Sigmoid colon (tissue), 7 donors: ENCODE results near the gene ARTN. TPM values are rescaled to one million over a fixed set of nuclear protein-coding genes. Genes with fewer than 3 reads are reported as not detected.

Experiments
- DNase-seq: peaks from one replicate; pipeline ENCODE4 v3.0.0-alpha.2; 2019
- H3K27ac ChIP-seq, 4 donors: fragments of 200-600 bp; sonication (generic); one replicate each; pipeline ENCODE4 v1.5.1; 2016 to 2019; ENCODE audit warnings: mild to moderate bottlenecking in 1 of 4
- H3K27me3 ChIP-seq, 3 donors: fragments of 200-600 bp; sonication (generic); one replicate each; pipeline ENCODE4 v1.5.1; 2019; ENCODE audit warnings: mild to moderate bottlenecking in 1 of 3
- H3K36me3 ChIP-seq, 4 donors: fragments of 200-600 bp; sonication (generic); one replicate each; pipeline ENCODE4 v1.5.1; 2016 to 2019
- H3K4me1 ChIP-seq, 4 donors: fragments of 200-600 bp; sonication (generic); one replicate each; pipeline ENCODE4 v1.5.1; 2017 to 2019
- H3K4me3 ChIP-seq, 4 donors: fragments of 200-600 bp; sonication (generic); one replicate each; pipeline ENCODE4 v1.5.1; 2017 to 2019; ENCODE audit warnings: mild to moderate bottlenecking in 2 of 4, moderate library complexity in 1 of 4
- H3K9me3 ChIP-seq, 4 donors: fragments of 200-600 bp in 3 of 4; sonication (generic) in 3 of 4; one replicate each; pipeline versions ENCODE4 v1.5.1 to v1.6.1; 2013 to 2019
- CTCF ChIP-seq, 4 experiments: fragments of 450-650 bp in 3 of 4; fragments of 200-600 bp in 1 of 4; IDR thresholded peaks; one replicate each; pipeline ENCODE4 v1.5.1; 2016 to 2019; ENCODE audit warnings: antibody characterized with exemption in 4 of 4, mild to moderate bottlenecking in 3 of 4, moderate library complexity in 2 of 4
- EP300 ChIP-seq, 4 donors: sonication (generic); formaldehyde crosslinking; IDR thresholded peaks; one replicate each; pipeline ENCODE4 v1.6.1; 2017; ENCODE audit warnings: antibody characterized with exemption in 4 of 4
- POLR2A ChIP-seq, 2 donors: fragments of 450-650 bp; IDR thresholded peaks; one replicate each; pipeline ENCODE4 v1.6.1; 2016; ENCODE audit warnings: antibody characterized with exemption in 2 of 2, mild to moderate bottlenecking in 2 of 2, moderate library complexity in 2 of 2
- POLR2AphosphoS5 ChIP-seq, 4 donors: sonication (generic); formaldehyde crosslinking; IDR thresholded peaks; one replicate each; pipeline ENCODE4 v1.6.1; 2017; ENCODE audit warnings: antibody characterized with exemption in 4 of 4
- WGBS, 2 donors: extraction: QIAGEN DNeasy Blood & Tissue Kit; methylation state at CpG; one replicate each; pipeline ENCODE4 v1.1.7; 2013; 5-methylcytosine and 5-hydroxymethylcytosine counted together
- intact Hi-C: fragments of 100-400 bp; cut with DNase I; formaldehyde crosslinking; loops from one replicate; pipeline ENCODE4 v1.15.1; 2023
- polyA plus RNA-seq, 3 donors: library from polyadenylated mRNA; stranded (reverse); fragments of 200-250 nt; gene quantifications; one replicate each; pipeline ENCODE4 v1.2.3, GENCODE V29; 2013
- total RNA-seq, 4 donors: library from RNA; depleted of rRNA; stranded (reverse); fragments of >200 nt; gene quantifications; one replicate each; pipeline ENCODE4 v1.1.0, GENCODE V29; 2016
- donor health status: healthy with polysubstance abuse.
- donor health status: Bipolar disorder and iron deficiency.
- donor health status: healthy.

The ARTN gene
- total and polyA plus RNA-seq, 7 donors, result 0.99 to 8.1 (median 2.4) TPM; not detected in 2

- Histone ChIP-seq H3K4me3 (peak overlapping the region; percentile 36 to 59 (median 56)), H3K4me1 (peaks cover 0 to 41% (median 36%) of the 10 kb centered on the region in 4 donors), H3K36me3 (no peaks in the 10 kb centered on the region), H3K9me3 (no peaks in the 10 kb centered on the region), H3K27me3 (peaks cover 0 to 17% (median 0%) of the 10 kb centered on the region in 3 donors), H3K27ac (peak overlapping the region; percentile 14 to 63 (median 51))
- TF ChIP-seq EP300 (IDR thresholded peaks at IDR 0.05) (no peak), POLR2A (IDR thresholded peaks at IDR 0.05) (no peak), CTCF (IDR thresholded peaks at IDR 0.05) (no peak), POLR2AphosphoS5 (IDR thresholded peaks at IDR 0.05) (no peak)
- whole genome bisulfite sequencing, 2 donors, result 7 to 11% methylated on average over 56 of the region's 56 CpGs
- intact Hi-C loops, result no loop called here
- peak; percentile 65 for DNase-seq
These were observed 3.0 kb downstream of the ARTN start for GRCh38 chr1:43936431-43937151.

GRCh38 chr1:43937179-43937865, 3.7 kb downstream of the ARTN start:
- WGBS, 2 donors, result 79 to 93% methylated on average over 8 of the region's 8 CpGs
- intact Hi-C loops, result no loop called here
- H3K4me3 ChIP-seq, result no peak overlapping the region
- no peaks in the 10 kb centered on the region for H3K36me3 ChIP-seq
- no peak overlapping the region for H3K27ac ChIP-seq
- peaks cover 0 to 41% (median 36%) of the 10 kb centered on the region in 4 donors for H3K4me1 ChIP-seq
- no peak for TF ChIP-seq POLR2AphosphoS5 (IDR thresholded peaks at IDR 0.05)
- no peak for TF ChIP-seq POLR2A (IDR thresholded peaks at IDR 0.05)
- TF ChIP-seq CTCF (IDR thresholded peaks at IDR 0.05), result no peak
- no peak for TF ChIP-seq EP300 (IDR thresholded peaks at IDR 0.05)
- H3K27me3 ChIP-seq, result peaks cover 0 to 17% (median 0%) of the 10 kb centered on the region in 3 donors
- DNase-seq, result peak; percentile 47
- H3K9me3 ChIP-seq, result no peaks in the 10 kb centered on the region

GRCh38 chr1:43938383-43938782, 4.8 kb downstream of the ARTN start:
- H3K4me3 ChIP-seq, result no peak overlapping the region
- intact Hi-C loops, result no loop called here
- H3K27me3 ChIP-seq, result peaks cover 0 to 11% (median 0%) of the 10 kb centered on the region in 3 donors
- TF ChIP-seq EP300 (IDR thresholded peaks at IDR 0.05) (no peak), POLR2AphosphoS5 (IDR thresholded peaks at IDR 0.05) (no peak), POLR2A (IDR thresholded peaks at IDR 0.05) (no peak), CTCF (IDR thresholded peaks at IDR 0.05) (no peak)
- H3K36me3 ChIP-seq, result no peaks in the 10 kb centered on the region
- H3K4me1 ChIP-seq, result peaks cover 0 to 34% (median 29%) of the 10 kb centered on the region in 4 donors
- no peak overlapping the region for H3K27ac ChIP-seq
- 91 to 94% methylated on average over 10 of the region's 10 CpGs for WGBS, 2 donors
- no peaks in the 10 kb centered on the region for H3K9me3 ChIP-seq
- peak; percentile 18 for DNase-seq

GRCh38 chr1:43938892-43939587, 5.4 kb downstream of the ARTN start:
- Histone ChIP-seq H3K36me3 (no peaks in the 10 kb centered on the region), H3K27me3 (peaks cover 0 to 5% (median 0%) of the 10 kb centered on the region in 3 donors), H3K9me3 (no peaks in the 10 kb centered on the region), H3K27ac (no peak overlapping the region), H3K4me3 (no peak overlapping the region), H3K4me1 (peaks cover 0 to 27% (median 22%) of the 10 kb centered on the region in 4 donors)
- intact Hi-C loops, result no loop called here
- TF ChIP-seq EP300 (IDR thresholded peaks at IDR 0.05) (no peak), POLR2AphosphoS5 (IDR thresholded peaks at IDR 0.05) (no peak), CTCF (IDR thresholded peaks at IDR 0.05) (no peak), POLR2A (IDR thresholded peaks at IDR 0.05) (no peak)
- peak; percentile 46 for DNase-seq
- WGBS, 2 donors, result 87 to 89% methylated on average over 3 of the region's 3 CpGs
